Gastroesophageal sphincter (tissue), 3 donors: ENCODE results near the gene GMDS.

ENCODE experiments used
- EP300 ChIP-seq: sonication (generic); formaldehyde crosslinking; IDR thresholded peaks from one replicate; pipeline ENCODE4 v1.6.1; 2017; ENCODE audit warnings: antibody characterized with exemption, mild to moderate bottlenecking
- POLR2A ChIP-seq, 2 donors: fragments of 450-650 bp; IDR thresholded peaks; one replicate each; pipeline ENCODE4 v1.6.1; 2017; ENCODE audit warnings: antibody characterized with exemption in 2 of 2, mild to moderate bottlenecking in 2 of 2, moderate library complexity in 1 of 2
- TF ChIP-seq, protein P1 (sequence below), 4 experiments: fragments of 200-600 bp in 2 of 4; fragments of 450-650 bp in 2 of 4; sonication (generic) in 1 of 4; IDR thresholded peaks; one replicate each; pipeline ENCODE4 v1.5.1; 2017 to 2019; ENCODE audit warnings: antibody characterized with exemption in 4 of 4, mild to moderate bottlenecking in 2 of 4, moderate library complexity in 2 of 4

DNA sequence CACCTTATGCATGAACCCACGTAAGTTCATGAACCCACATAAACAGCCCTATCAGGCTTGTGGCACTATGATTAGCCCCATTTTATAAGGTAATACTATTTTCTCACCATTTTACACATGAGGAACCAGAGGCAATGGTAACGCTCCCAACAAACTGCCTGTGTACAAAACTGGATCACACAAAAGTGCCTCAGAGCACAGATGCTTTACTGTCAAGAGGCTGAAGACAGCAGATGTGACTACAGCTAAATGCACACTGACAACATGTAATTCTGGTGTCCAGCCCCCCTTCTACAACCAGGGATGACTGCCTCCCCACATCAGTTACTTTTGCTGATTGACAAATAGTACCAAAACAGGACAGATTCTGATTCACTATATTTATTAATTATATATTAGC lies 69.6 kb downstream of the GMDS start:
- TF ChIP-seq POLR2A (IDR thresholded peaks at IDR 0.05): no peak
- TF ChIP-seq, protein P1, sequence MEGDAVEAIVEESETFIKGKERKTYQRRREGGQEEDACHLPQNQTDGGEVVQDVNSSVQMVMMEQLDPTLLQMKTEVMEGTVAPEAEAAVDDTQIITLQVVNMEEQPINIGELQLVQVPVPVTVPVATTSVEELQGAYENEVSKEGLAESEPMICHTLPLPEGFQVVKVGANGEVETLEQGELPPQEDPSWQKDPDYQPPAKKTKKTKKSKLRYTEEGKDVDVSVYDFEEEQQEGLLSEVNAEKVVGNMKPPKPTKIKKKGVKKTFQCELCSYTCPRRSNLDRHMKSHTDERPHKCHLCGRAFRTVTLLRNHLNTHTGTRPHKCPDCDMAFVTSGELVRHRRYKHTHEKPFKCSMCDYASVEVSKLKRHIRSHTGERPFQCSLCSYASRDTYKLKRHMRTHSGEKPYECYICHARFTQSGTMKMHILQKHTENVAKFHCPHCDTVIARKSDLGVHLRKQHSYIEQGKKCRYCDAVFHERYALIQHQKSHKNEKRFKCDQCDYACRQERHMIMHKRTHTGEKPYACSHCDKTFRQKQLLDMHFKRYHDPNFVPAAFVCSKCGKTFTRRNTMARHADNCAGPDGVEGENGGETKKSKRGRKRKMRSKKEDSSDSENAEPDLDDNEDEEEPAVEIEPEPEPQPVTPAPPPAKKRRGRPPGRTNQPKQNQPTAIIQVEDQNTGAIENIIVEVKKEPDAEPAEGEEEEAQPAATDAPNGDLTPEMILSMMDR (IDR thresholded peaks at IDR 0.05): no peak
- no peak for TF ChIP-seq EP300
